HG03066 (cell line): Measurements from ENCODE around the gene PCDHB8.
"Not testable (repeated sequence)": the region's sequence is repeated elsewhere in the genome, so short reads cannot be mapped to it uniquely, and the experiment has no call there.

Source experiments
- ATAC-seq: cut with Tn5 transposase; IDR thresholded peaks from one replicate; pipeline ENCODE4 v1.9.1; 2021; ENCODE audit warnings: low read depth; ENCODE audit not compliant: unreplicated experiment

Gene PCDHB8

GRCh38 chr5:141177577-141178191, at the start of gene PCDHB8:
Gene PCDHB8, plus strand, starts transcription at chr5:141177790. Its CDS starts 245 bp downstream, at chr5:141178035.
- not testable (repeated sequence) for ATAC-seq

DNA sequence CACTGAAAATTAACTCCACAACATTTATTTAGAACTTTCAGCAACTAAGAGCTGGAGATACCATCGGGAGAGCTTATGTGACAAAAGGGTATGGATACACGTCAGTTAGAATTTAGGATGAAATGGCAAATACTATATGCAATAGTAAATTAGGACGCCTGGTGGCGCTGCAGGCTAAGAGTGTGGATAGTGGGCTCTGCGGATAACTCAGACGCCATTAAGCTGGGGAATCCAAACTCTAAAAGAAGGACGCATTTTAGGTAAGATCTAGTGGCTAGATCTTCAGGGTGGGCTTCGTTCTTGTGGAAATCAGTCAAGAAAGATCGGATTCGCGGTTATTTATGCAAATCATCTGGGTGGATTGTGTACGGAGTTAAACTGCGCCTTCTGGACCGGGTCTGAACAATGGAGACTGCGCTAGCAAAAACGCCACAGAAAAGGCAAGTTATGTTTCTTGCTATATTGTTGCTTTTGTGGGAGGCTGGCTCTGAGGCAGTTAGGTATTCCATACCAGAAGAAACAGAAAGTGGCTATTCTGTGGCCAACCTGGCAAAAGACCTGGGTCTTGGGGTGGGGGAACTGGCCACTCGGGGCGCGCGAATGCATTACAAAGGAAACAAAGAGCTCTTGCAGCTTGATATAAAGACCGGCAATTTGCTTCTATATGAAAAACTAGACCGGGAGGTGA, 42.4 kb upstream of the PCDHB8 start, which contains the start of gene PCDHB5:
Gene PCDHB5, plus strand, starts transcription at position 177 of the 688 bp plus-strand sequence. Its CDS starts 229 bp downstream, at position 406.
- no peak for ATAC-seq

- ATAC-seq = no peak
Observed at GRCh38 chr5:141135718-141136266, 41.8 kb upstream of the PCDHB8 start.

DNA sequence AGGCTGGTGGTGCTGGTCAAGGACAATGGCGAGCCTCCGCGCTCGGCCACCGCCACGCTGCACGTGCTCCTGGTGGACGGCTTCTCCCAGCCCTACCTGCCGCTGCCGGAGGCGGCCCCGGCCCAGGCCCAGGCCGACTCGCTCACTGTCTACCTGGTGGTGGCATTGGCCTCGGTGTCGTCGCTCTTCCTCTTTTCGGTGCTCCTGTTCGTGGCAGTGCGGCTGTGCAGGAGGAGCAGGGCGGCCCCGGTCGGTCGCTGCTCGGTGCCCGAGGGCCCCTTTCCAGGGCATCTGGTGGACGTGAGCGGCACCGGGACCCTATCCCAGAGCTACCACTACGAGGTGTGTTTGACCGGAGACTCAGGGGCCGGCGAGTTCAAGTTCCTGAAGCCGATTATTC, 40.2 kb upstream of the PCDHB8 start:
- not testable (repeated sequence) for ATAC-seq

DNA sequence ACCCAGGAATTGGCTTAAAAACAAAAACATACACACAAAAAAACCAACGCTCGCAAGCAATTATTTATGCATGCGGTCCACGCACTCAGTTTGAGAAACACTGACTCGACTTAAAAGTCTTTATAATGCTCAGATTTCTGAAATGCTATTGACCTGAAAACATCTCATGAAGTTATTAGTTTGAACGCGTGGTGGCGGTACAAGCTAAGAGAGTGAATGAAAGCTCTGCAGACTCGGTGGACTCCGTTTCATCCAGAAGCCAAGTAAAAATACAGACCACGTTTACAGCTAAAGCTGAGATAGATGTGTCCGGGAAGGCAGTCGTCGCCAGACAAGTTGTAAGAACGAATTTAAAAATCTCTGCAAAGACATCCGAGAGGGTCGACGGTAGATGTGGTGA, 27.8 kb upstream of the PCDHB8 start, which contains the start of gene PCDHB6:
Gene PCDHB6, plus strand, starts transcription at position 246 of the 400 bp plus-strand sequence. CDS start 201 bp downstream, outside the sequence.
- ATAC-seq = no peak

GRCh38 chr5:141150224-141150992, 27.2 kb upstream of the PCDHB8 start:
- no peak for ATAC-seq

- ATAC-seq = no peak
Observed at GRCh38 chr5:141150993-141151325, 26.6 kb upstream of the PCDHB8 start.

GRCh38 chr5:141151632-141152031, 26.0 kb upstream of the PCDHB8 start:
- not testable (repeated sequence) for ATAC-seq

GRCh38 chr5:141152096-141152495, 25.5 kb upstream of the PCDHB8 start:
- not testable (repeated sequence) for ATAC-seq

GRCh38 chr5:141155540-141156374, 21.8 kb upstream of the PCDHB8 start:
- no peak for ATAC-seq

GRCh38 chr5:141157356-141157755, 20.2 kb upstream of the PCDHB8 start:
- ATAC-seq = not testable (repeated sequence)

DNA sequence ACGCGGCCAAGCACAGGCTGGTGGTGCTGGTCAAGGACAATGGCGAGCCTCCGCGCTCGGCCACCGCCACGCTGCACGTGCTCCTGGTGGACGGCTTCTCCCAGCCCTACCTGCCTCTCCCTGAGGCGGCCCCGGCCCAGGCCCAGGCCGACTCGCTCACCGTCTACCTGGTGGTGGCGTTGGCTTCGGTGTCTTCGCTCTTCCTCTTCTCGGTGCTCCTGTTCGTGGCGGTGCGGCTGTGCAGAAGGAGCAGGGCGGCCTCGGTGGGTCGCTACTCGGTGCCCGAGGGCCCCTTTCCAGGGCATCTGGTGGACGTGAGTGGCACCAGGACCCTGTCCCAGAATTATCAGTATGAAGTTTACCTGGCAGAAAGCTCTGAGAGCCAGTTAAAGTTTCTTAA, 19.7 kb upstream of the PCDHB8 start:
- not testable (repeated sequence) for ATAC-seq

- ATAC-seq = no peak
Observed at GRCh38 chr5:141172381-141173204, 5.0 kb upstream of the PCDHB8 start, which contains the start of gene PCDHB7. Gene PCDHB7, plus strand, starts transcription at chr5:141172644. Its CDS starts 192 bp downstream, at chr5:141172836.

DNA sequence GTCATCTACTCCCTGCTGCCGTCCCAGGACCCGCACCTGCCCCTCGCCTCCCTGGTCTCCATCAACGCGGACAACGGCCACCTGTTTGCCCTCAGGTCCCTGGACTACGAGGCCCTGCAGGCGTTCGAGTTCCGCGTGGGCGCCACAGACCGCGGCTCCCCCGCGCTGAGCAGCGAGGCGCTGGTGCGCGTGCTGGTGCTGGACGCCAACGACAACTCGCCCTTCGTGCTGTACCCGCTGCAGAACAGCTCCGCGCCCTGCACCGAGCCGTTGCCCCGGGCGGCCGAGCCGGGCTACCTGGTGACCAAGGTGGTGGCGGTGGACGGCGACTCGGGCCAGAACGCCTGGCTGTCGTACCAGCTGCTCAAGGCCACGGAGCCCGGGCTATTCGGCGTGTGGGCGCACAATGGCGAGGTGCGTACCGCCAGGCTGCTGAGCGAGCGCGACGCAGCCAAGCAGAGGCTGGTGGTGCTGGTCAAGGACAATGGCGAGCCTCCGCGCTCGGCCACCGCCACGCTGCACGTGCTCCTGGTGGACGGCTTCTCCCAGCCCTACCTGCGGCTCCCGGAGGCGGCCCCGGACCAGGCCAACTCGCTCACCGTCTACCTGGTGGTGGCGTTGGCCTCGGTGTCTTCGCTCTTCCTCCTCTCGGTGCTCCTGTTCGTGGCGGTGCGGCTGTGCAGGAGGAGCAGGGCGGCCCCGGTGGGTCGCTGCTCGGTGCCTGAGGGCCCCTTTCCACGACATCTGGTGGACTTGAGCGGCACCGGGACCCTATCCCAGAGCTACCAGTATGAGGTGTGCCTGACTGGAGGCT, 3.1 kb upstream of the PCDHB8 start:
- not testable (repeated sequence) for ATAC-seq

GRCh38 chr5:141175933-141176332, 1.7 kb upstream of the PCDHB8 start:
- ATAC-seq = no peak

DNA sequence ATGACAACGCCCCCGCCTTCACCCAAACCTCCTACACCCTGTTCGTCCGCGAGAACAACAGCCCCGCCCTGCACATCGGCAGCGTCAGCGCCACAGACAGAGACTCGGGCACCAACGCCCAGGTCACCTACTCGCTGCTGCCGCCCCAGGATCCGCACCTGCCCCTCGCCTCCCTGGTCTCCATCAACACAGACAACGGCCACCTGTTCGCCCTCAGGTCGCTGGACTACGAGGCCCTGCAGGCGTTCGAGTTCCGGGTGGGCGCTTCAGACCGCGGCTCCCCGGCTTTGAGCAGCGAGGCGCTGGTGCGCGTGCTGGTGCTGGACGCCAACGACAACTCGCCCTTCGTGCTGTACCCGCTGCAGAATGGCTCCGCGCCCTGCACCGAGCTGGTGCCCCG, 1.8 kb downstream of the PCDHB8 start:
- not testable (repeated sequence) for ATAC-seq

DNA sequence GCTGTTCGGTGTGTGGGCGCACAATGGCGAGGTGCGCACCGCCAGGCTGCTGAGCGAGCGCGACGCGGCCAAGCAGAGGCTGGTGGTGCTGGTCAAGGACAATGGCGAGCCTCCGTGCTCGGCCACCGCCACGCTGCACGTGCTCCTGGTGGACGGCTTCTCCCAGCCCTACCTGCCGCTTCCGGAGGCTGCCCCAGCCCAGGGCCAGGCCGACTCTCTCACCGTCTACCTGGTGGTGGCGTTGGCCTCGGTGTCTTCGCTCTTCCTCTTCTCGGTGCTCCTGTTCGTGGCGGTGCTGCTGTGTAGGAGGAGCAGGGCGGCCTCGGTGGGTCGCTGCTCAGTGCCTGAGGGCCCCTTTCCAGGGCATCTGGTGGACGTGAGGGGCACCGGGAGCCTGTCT, 2.3 kb downstream of the PCDHB8 start:
- not testable (repeated sequence) for ATAC-seq

GRCh38 chr5:141180313-141180712, 2.7 kb downstream of the PCDHB8 start:
- no peak for ATAC-seq
